ENCODE data around the gene KPNA1.

DNA sequence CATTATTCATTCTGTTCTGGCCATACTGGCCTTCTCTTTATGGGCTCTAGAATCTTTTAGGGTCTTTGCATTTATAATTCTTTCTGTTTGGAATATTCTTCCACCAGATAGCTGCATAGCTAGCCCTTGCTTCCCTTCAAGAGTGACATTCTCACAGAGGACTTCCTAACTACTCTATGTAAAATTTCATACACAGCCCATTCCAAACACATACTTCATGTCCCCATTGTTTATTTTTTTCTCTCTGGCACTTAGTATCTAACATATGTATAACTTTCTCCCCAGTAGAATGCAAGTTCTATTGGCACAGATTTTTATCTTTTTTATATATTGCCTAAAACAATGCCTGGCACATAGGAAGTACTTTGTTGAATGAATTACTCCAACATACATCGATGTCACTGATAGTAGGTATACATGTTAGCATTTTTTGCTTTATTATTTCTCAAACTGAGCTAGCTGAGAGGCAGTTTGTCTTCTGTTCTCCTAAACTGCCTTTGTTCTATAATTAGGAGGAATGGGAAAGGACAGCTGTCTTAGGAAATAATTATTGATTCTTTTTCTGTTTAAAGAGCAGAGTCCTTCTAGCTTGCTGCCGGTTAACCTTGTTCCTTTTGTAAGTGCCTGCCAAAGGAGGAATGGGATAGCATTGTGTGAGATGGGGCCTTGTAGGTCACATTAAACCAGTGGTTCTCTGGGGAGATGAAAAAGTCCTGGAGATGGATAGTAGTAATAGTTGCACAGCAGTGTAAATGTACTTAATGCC is 122.9 kb downstream of the KPNA1 start:
- TF ChIP-seq, protein P1, sequence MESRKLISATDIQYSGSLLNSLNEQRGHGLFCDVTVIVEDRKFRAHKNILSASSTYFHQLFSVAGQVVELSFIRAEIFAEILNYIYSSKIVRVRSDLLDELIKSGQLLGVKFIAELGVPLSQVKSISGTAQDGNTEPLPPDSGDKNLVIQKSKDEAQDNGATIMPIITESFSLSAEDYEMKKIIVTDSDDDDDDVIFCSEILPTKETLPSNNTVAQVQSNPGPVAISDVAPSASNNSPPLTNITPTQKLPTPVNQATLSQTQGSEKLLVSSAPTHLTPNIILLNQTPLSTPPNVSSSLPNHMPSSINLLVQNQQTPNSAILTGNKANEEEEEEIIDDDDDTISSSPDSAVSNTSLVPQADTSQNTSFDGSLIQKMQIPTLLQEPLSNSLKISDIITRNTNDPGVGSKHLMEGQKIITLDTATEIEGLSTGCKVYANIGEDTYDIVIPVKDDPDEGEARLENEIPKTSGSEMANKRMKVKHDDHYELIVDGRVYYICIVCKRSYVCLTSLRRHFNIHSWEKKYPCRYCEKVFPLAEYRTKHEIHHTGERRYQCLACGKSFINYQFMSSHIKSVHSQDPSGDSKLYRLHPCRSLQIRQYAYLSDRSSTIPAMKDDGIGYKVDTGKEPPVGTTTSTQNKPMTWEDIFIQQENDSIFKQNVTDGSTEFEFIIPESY (CRISPR knock-in tag; IDR thresholded peaks at IDR 0.05) = no peak
- TF ChIP-seq, protein P2, sequence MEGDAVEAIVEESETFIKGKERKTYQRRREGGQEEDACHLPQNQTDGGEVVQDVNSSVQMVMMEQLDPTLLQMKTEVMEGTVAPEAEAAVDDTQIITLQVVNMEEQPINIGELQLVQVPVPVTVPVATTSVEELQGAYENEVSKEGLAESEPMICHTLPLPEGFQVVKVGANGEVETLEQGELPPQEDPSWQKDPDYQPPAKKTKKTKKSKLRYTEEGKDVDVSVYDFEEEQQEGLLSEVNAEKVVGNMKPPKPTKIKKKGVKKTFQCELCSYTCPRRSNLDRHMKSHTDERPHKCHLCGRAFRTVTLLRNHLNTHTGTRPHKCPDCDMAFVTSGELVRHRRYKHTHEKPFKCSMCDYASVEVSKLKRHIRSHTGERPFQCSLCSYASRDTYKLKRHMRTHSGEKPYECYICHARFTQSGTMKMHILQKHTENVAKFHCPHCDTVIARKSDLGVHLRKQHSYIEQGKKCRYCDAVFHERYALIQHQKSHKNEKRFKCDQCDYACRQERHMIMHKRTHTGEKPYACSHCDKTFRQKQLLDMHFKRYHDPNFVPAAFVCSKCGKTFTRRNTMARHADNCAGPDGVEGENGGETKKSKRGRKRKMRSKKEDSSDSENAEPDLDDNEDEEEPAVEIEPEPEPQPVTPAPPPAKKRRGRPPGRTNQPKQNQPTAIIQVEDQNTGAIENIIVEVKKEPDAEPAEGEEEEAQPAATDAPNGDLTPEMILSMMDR (CRISPR knock-in tag; IDR thresholded peaks at IDR 0.05) = no peak
- TF ChIP-seq ZNF567 (CRISPR knock-in tag; IDR thresholded peaks at IDR 0.05; ENCODE audit: borderline replicate concordance) (no peak), SSRP1 (CRISPR knock-in tag; IDR thresholded peaks at IDR 0.05) (no peak), ZNF274 (CRISPR knock-in tag; IDR thresholded peaks at IDR 0.05) (no peak), CENPX (CRISPR knock-in tag; IDR thresholded peaks at IDR 0.05) (no peak), CEBPB (IDR thresholded peaks at IDR 0.05; ENCODE audit: borderline replicate concordance, low read depth, low read length) (no peak; the same call in 1 of the 2 replicates), SP1 (IDR thresholded peaks at IDR 0.05) (no peak), SP1 (CRISPR knock-in tag; IDR thresholded peaks at IDR 0.05) (no peak), ZNF468 (CRISPR knock-in tag; IDR thresholded peaks at IDR 0.05) (no peak), POLR2AphosphoS5 (IDR thresholded peaks at IDR 0.05; ENCODE audit: low read depth, low read length) (no peak), ZNF614 (CRISPR knock-in tag; IDR thresholded peaks at IDR 0.05; ENCODE audit: borderline replicate concordance) (no peak), RFX1 (IDR thresholded peaks at IDR 0.05) (no peak), IRF2 (CRISPR knock-in tag; IDR thresholded peaks at IDR 0.05) (peak; percentile 55; the same call in 1 of the 2 replicates)

All from HepG2 (cell line).